GM19328 (cell line): Measurements from ENCODE around the gene NRXN3.

Experiments used
- ATAC-seq: cut with Tn5 transposase; IDR thresholded peaks from one replicate; pipeline ENCODE4 v1.9.1; 2021; ENCODE audit warnings: mild to moderate bottlenecking, moderate library complexity; ENCODE audit not compliant: unreplicated experiment

NRXN3 gene

GRCh38 chr14:78316052-78316451 lies 145.9 kb downstream of the NRXN3 start:
- no peak for ATAC-seq

- ATAC-seq, result no peak
Measured at GRCh38 chr14:78316786-78317185, 146.6 kb downstream of the NRXN3 start.

GRCh38 chr14:78319406-78319805 lies 149.2 kb downstream of the NRXN3 start:
- ATAC-seq, result no peak

GRCh38 chr14:78319887-78320635 lies 149.9 kb downstream of the NRXN3 start:
- ATAC-seq, result no peak

- ATAC-seq, result no peak
Measured at GRCh38 chr14:78324353-78324752, 154.2 kb downstream of the NRXN3 start.

- no peak for ATAC-seq
Measured at GRCh38 chr14:78325911-78326310, 155.7 kb downstream of the NRXN3 start.

GRCh38 chr14:78327426-78328221 lies 157.5 kb downstream of the NRXN3 start:
- ATAC-seq, result no peak

GRCh38 chr14:78329371-78329770 lies 159.2 kb downstream of the NRXN3 start:
- no peak for ATAC-seq

GRCh38 chr14:78335531-78335930 lies 165.4 kb downstream of the NRXN3 start:
- no peak for ATAC-seq

- no peak for ATAC-seq
Measured at GRCh38 chr14:78340250-78340649, 170.1 kb downstream of the NRXN3 start.

GRCh38 chr14:78341827-78342389 lies 171.7 kb downstream of the NRXN3 start:
- ATAC-seq, result no peak

- no peak for ATAC-seq
Measured at GRCh38 chr14:78342879-78343278, 172.7 kb downstream of the NRXN3 start.

- ATAC-seq, result no peak
Measured at GRCh38 chr14:78344290-78344689, 174.1 kb downstream of the NRXN3 start.

GRCh38 chr14:78345131-78345744 lies 175.1 kb downstream of the NRXN3 start:
- ATAC-seq, result no peak

- no peak for ATAC-seq
Measured at GRCh38 chr14:78346747-78347146, 176.6 kb downstream of the NRXN3 start.

- no peak for ATAC-seq
Measured at GRCh38 chr14:78355109-78355508, 184.9 kb downstream of the NRXN3 start.

GRCh38 chr14:78356391-78356790 lies 186.2 kb downstream of the NRXN3 start:
- no peak for ATAC-seq

GRCh38 chr14:78358591-78358990 lies 188.4 kb downstream of the NRXN3 start:
- ATAC-seq, result no peak

- ATAC-seq, result no peak
Measured at GRCh38 chr14:78359581-78359980, 189.4 kb downstream of the NRXN3 start.

- no peak for ATAC-seq
Measured at GRCh38 chr14:78363008-78363407, 192.8 kb downstream of the NRXN3 start.

- no peak for ATAC-seq
Measured at GRCh38 chr14:78367355-78367754, 197.2 kb downstream of the NRXN3 start.
